Calu3 (cell line): Measurements from ENCODE around the gene CAMK1D. TPM values are rescaled to one million over a fixed set of nuclear protein-coding genes. Genes with fewer than 3 reads are reported as not detected.

Source experiments
- BruUV-seq: library from RNA; stranded (reverse); fragments of 400-500 nt; replicated peaks from 2 replicates; lab custom pipeline; 2021; lab: Mats Ljungman, UMichigan
- CTCF ChIA-PET: fragments of 300-600 bp; sonication (Branson Sonifier 250); formaldehyde crosslinking; loops from one replicate; lab custom pipeline; 2022; ENCODE audit warnings: antibody characterized with exemption; lab: Charles Lee
- DNase-seq: peaks from one replicate; pipeline ENCODE4 v3.0.0; 2022
- H3K27ac Mint-ChIP-seq: one replicate; pipeline ENCODE4 v1.8.0; 2022; ENCODE audit warnings: mixed read lengths; ENCODE audit not compliant: unreplicated experiment
- H3K27me3 Mint-ChIP-seq: one replicate; pipeline ENCODE4 v1.8.0; 2022; ENCODE audit warnings: mixed read lengths; ENCODE audit not compliant: unreplicated experiment
- H3K36me3 Mint-ChIP-seq: one replicate; pipeline ENCODE4 v1.8.0; 2022; ENCODE audit warnings: mild to moderate bottlenecking, moderate library complexity, mixed read lengths; ENCODE audit not compliant: insufficient read depth, unreplicated experiment
- H3K4me1 Mint-ChIP-seq: one replicate; pipeline ENCODE4 v1.8.0; 2022; ENCODE audit warnings: mild to moderate bottlenecking, low read depth, mixed read lengths; ENCODE audit not compliant: unreplicated experiment
- H3K4me3 Mint-ChIP-seq: one replicate; pipeline ENCODE4 v1.8.0; 2022; ENCODE audit warnings: mild to moderate bottlenecking, low read depth, moderate library complexity, mixed read lengths; ENCODE audit not compliant: unreplicated experiment
- H3K9me3 Mint-ChIP-seq: one replicate; pipeline ENCODE4 v1.8.0; 2022; ENCODE audit warnings: low read depth, mixed read lengths; ENCODE audit not compliant: unreplicated experiment
- CTCF ChIP-seq: fragments of 200-600 bp; IDR thresholded peaks from one replicate; pipeline ENCODE4 v1.8.0; 2022; ENCODE audit warnings: antibody characterized with exemption; ENCODE audit not compliant: unreplicated experiment
- intact Hi-C: fragments of 100-400 bp; cut with micrococcal nuclease; formaldehyde crosslinking; loops from one replicate; pipeline ENCODE4 v1.10.0; 2022; ENCODE audit not compliant: unreplicated experiment
- total RNA-seq: library from RNA; stranded (reverse); gene quantifications from 2 replicates; pipeline ENCODE4 v1.2.3, GENCODE V29; 2022

Gene CAMK1D
- total RNA-seq, 1 experiment from 2014 or later: 2.6 TPM

- Mint-ChIP-seq H3K4me1 (peaks cover 9% of the 10 kb centered on the region), H3K4me3 (no peak overlapping the region), H3K27me3 (peaks cover 80% of the 10 kb centered on the region), H3K27ac (no peak overlapping the region), H3K36me3 (no peaks in the 10 kb centered on the region), H3K9me3 (no peaks in the 10 kb centered on the region)
- CTCF ChIA-PET: no interaction called here
- no TSS peak for BruUV-seq
- TF ChIP-seq CTCF: no peak
- DNase-seq: no peak
- intact Hi-C loops: no loop called here
Measured at GRCh38 chr10:12634621-12634931, 285.2 kb downstream of the CAMK1D start.

GRCh38 chr10:12635127-12635541, 285.8 kb downstream of the CAMK1D start:
- Mint-ChIP-seq H3K27ac (no peak overlapping the region), H3K36me3 (no peaks in the 10 kb centered on the region), H3K9me3 (no peaks in the 10 kb centered on the region), H3K4me3 (no peak overlapping the region), H3K27me3 (peaks cover 80% of the 10 kb centered on the region), H3K4me1 (peaks cover 9% of the 10 kb centered on the region)
- no TSS peak for BruUV-seq
- no peak for TF ChIP-seq CTCF
- CTCF ChIA-PET: interaction anchor here (0.6 kb wide), 1 partner anchor 542 kb away, joined by 3 read pairs; no protein-coding TSS in a partner anchor
- no peak for DNase-seq
- intact Hi-C loops: no loop called here

GRCh38 chr10:12636571-12636970, 287.2 kb downstream of the CAMK1D start:
- H3K9me3 Mint-ChIP-seq: no peaks in the 10 kb centered on the region
- intact Hi-C loops: no loop called here
- no peak overlapping the region for H3K4me3 Mint-ChIP-seq
- H3K27ac Mint-ChIP-seq: no peak overlapping the region
- H3K36me3 Mint-ChIP-seq: no peaks in the 10 kb centered on the region
- TF ChIP-seq CTCF: no peak
- BruUV-seq: no TSS peak
- H3K27me3 Mint-ChIP-seq: peaks cover 68% of the 10 kb centered on the region
- no peak for DNase-seq
- H3K4me1 Mint-ChIP-seq: peaks cover 9% of the 10 kb centered on the region
- CTCF ChIA-PET: no interaction called here

DNA sequence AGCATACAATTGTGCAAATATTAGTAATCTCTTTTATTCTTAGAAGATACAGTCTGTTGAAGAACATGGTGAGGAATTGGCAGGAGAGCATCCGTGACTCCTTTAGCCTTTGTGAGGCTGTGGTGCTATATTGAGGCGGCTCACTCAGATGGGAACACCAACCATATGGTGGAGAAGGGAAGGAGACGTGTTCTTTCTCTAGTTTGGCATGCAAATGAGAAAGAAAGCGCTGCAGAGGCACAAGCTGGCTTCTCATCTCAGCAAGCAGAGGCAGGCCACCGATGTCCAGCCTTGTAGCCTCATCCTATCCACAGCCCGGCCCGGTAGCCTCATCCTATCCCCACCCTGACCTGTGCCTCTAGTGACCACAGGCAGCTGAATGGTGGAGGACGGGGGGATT, 288.3 kb downstream of the CAMK1D start:
- no TSS peak for BruUV-seq
- H3K4me3 Mint-ChIP-seq: no peak overlapping the region
- peaks cover 9% of the 10 kb centered on the region for H3K4me1 Mint-ChIP-seq
- no peak for DNase-seq
- CTCF ChIA-PET: no interaction called here
- no peak overlapping the region for H3K27ac Mint-ChIP-seq
- H3K9me3 Mint-ChIP-seq: no peaks in the 10 kb centered on the region
- peaks cover 57% of the 10 kb centered on the region for H3K27me3 Mint-ChIP-seq
- H3K36me3 Mint-ChIP-seq: no peaks in the 10 kb centered on the region
- intact Hi-C loops: no loop called here
- no peak for TF ChIP-seq CTCF
